B cell (primary cell): ENCODE measurements around the gene SLC9A9. TPM values are rescaled to one million over a fixed set of nuclear protein-coding genes. Genes with fewer than 3 reads are reported as not detected.

Source experiments
- ATAC-seq: fragments of 200-7000 bp; cut with Tn5 transposase; one replicate; pipeline ENCODE4 v1.10.0; 2021; ENCODE audit warnings: low read depth, mild to moderate bottlenecking, moderate number of reproducible peaks, moderate library complexity
- CTCF ChIA-PET: fragments of 350-600 bp; sonication (Branson Sonifier 250); formaldehyde crosslinking; loops from one replicate; lab custom pipeline; 2021; ENCODE audit warnings: antibody characterized with exemption, inconsistent platforms; lab: Charles Lee
- POLR2A ChIA-PET: fragments of 350-600 bp; sonication (Branson Sonifier 250); formaldehyde crosslinking; loops from one replicate; lab custom pipeline; 2021; ENCODE audit warnings: antibody characterized with exemption; lab: Charles Lee
- DNase-seq: peaks from one replicate; pipeline ENCODE4 v3.0.0; 2013
- H2AFZ ChIP-seq: 2 replicates; pipeline ENCODE4 v1.6.1; 2012; ENCODE audit warnings: mild to moderate bottlenecking, low read depth, low read length; ENCODE audit not compliant: insufficient read depth, poor library complexity, severe bottlenecking
- H3K27ac ChIP-seq, 2 donors: 1 replicate in 1 of 2; 2 replicates in 1 of 2; pipeline ENCODE4 v1.5.1; 2012 to 2013; ENCODE audit warnings: low read length in 2 of 2, mild to moderate bottlenecking in 2 of 2, moderate library complexity in 1 of 2
- H3K27me3 ChIP-seq, 4 experiments: fragments of 200-600 bp in 1 of 4; sonication (generic) in 1 of 4; replicated peaks in 1 of 4; 1 replicate in 2 of 4; 2 replicates in 2 of 4; pipeline versions ENCODE4 v1.6.1 to v1.7.0; 2013 to 2016; ENCODE audit warnings: low read length in 3 of 4, mild to moderate bottlenecking in 2 of 4, mixed read lengths in 1 of 4, moderate library complexity in 1 of 4; ENCODE audit not compliant: insufficient read depth in 4 of 4, control insufficient read depth in 3 of 4; ENCODE audit errors: control extremely low read depth in 1 of 4
- H3K36me3 ChIP-seq, 2 experiments: replicated peaks in 1 of 2; 1 replicate in 1 of 2; 2 replicates in 1 of 2; pipeline versions ENCODE4 v1.6.1 to v1.7.1; 2013; ENCODE audit warnings: low read length in 1 of 2; ENCODE audit not compliant: insufficient read depth in 2 of 2, control insufficient read depth in 1 of 2; ENCODE audit errors: control extremely low read depth in 1 of 2, extremely low read depth in 1 of 2
- H3K4me1 ChIP-seq, 2 donors: fragments of 200-600 bp in 1 of 2; sonication (generic) in 1 of 2; 1 replicate in 1 of 2; 2 replicates in 1 of 2; pipeline versions ENCODE4 v1.5.1 to v1.6.1; 2013 to 2017; ENCODE audit warnings: low read length in 2 of 2; ENCODE audit not compliant: control insufficient read depth in 2 of 2, insufficient read depth in 2 of 2
- H3K4me2 ChIP-seq: replicated peaks from 2 replicates; pipeline ENCODE3; 2012; ENCODE audit warnings: mild to moderate bottlenecking, low read depth, low read length; ENCODE audit not compliant: poor library complexity, severe bottlenecking
- H3K4me3 ChIP-seq, 5 experiments: fragments of 200-600 bp in 1 of 5; sonication (generic) in 1 of 5; 1 replicate in 3 of 5; 2 replicates in 2 of 5; pipeline versions ENCODE4 v1.5.1 to v1.7.0; 2011 to 2016; ENCODE audit warnings: low read length in 4 of 5, mild to moderate bottlenecking in 4 of 5, low read depth in 2 of 5, control low read depth in 1 of 5, moderate library complexity in 1 of 5; ENCODE audit not compliant: insufficient read depth in 1 of 5; ENCODE audit errors: control extremely low read depth in 1 of 5, extremely low read depth in 1 of 5
- H3K79me2 ChIP-seq: fragments of 200-600 bp; sonication (generic); one replicate; pipeline ENCODE4 v1.6.0; 2016; ENCODE audit warnings: low read length; ENCODE audit not compliant: control insufficient read depth, insufficient read depth
- H3K9ac ChIP-seq: fragments of 200-600 bp; sonication (generic); 2 replicates; pipeline ENCODE4 v1.6.1; 2017; ENCODE audit warnings: mild to moderate bottlenecking, low read length, moderate library complexity
- H3K9me3 ChIP-seq, 3 donors: one replicate each; pipeline versions ENCODE4 v1.6.1 to v1.7.1; 2013; ENCODE audit warnings: low read length in 2 of 3; ENCODE audit not compliant: control insufficient read depth in 2 of 3, insufficient read depth in 1 of 3; ENCODE audit errors: control extremely low read depth in 1 of 3
- H4K20me1 ChIP-seq: 2 replicates; pipeline ENCODE4 v1.6.0; 2012; ENCODE audit warnings: mild to moderate bottlenecking, low read length; ENCODE audit not compliant: insufficient read depth, control insufficient read depth, poor library complexity, severe bottlenecking
- H3K27ac Mint-ChIP-seq: one replicate; pipeline ENCODE4 v1.8.0; 2021; ENCODE audit warnings: mixed read lengths
- H3K27me3 Mint-ChIP-seq: one replicate; pipeline ENCODE4 v1.8.0; 2021; ENCODE audit warnings: mixed read lengths
- H3K4me1 Mint-ChIP-seq: one replicate; pipeline ENCODE4 v1.8.0; 2021; ENCODE audit warnings: mixed read lengths
- H3K4me3 Mint-ChIP-seq: one replicate; pipeline ENCODE4 v1.8.0; 2021; ENCODE audit warnings: mixed read lengths
- H3K9me3 Mint-ChIP-seq: one replicate; pipeline ENCODE4 v1.8.0; 2022; ENCODE audit warnings: mixed read lengths; ENCODE audit not compliant: insufficient read depth
- CTCF ChIP-seq: fragments of 200-600 bp; IDR thresholded peaks from one replicate; pipeline ENCODE4 v1.8.0; 2022; ENCODE audit warnings: antibody characterized with exemption, mild to moderate bottlenecking
- EZH2 ChIP-seq: IDR thresholded peaks from 2 replicates; pipeline ENCODE4 v1.6.1; 2012; ENCODE audit warnings: borderline replicate concordance, low read depth, mild to moderate bottlenecking, moderate library complexity, low read length; ENCODE audit not compliant: insufficient read depth, poor library complexity, severe bottlenecking
- intact Hi-C: fragments of 100-400 bp; cut with micrococcal nuclease; formaldehyde crosslinking; loops from one replicate; pipeline ENCODE4 v1.10.0; 2022
- polyA plus RNA-seq: library from polyadenylated mRNA; depleted of rRNA; stranded (reverse); fragments of >200 nt; gene quantifications from 2 replicates; pipeline ENCODE4 v1.2.3, GENCODE V29; 2012
- total RNA-seq, 2 donors: library from RNA; stranded (reverse); fragments of 120-200 nt in 1 of 2; gene quantifications; 1 replicate in 1 of 2; 2 replicates in 1 of 2; pipeline versions ENCODE4 v1.2.3 to v1.2.4, GENCODE V29; 2013 to 2022

The SLC9A9 gene
- total and polyA plus RNA-seq, 2 donors (not counting 1 experiment from before 2014, with no cell fraction given): 7.7 to 17.3 TPM

- H3K27ac Mint-ChIP-seq: no peak overlapping the region
- POLR2A ChIA-PET: no interaction called here
- H3K4me3 Mint-ChIP-seq: no peak overlapping the region
Measured at GRCh38 chr3:143256416-143256815, 591.9 kb downstream of the SLC9A9 start.

GRCh38 chr3:143255739-143256138 lies 592.5 kb downstream of the SLC9A9 start:
- Mint-ChIP-seq H3K9me3 (no peaks in the 10 kb centered on the region), H3K4me3 (no peak overlapping the region), H3K4me1 (no peaks in the 10 kb centered on the region), H3K27me3 (no peaks in the 10 kb centered on the region), H3K27ac (no peak overlapping the region)
- no peak overlapping the region for H3K4me3 ChIP-seq
- no peaks in the 10 kb centered on the region for H3K9me3 ChIP-seq
- no peaks in the 10 kb centered on the region for H4K20me1 ChIP-seq
- H3K79me2 ChIP-seq: no peaks in the 10 kb centered on the region
- H2AFZ ChIP-seq: no peak overlapping the region
- DNase-seq (no peak), ATAC-seq (no peak)
- ChIA-PET POLR2A (no interaction called here), CTCF (no interaction called here)
- no peaks in the 10 kb centered on the region for H3K36me3 ChIP-seq
- no peaks in the 10 kb centered on the region for H3K27me3 ChIP-seq
- H3K9ac ChIP-seq: no peak overlapping the region
- intact Hi-C loops: no loop called here
- H3K27ac ChIP-seq: no peak overlapping the region
- no peak overlapping the region for H3K4me2 ChIP-seq
- TF ChIP-seq EZH2: no peak
- TF ChIP-seq CTCF: no peak
- H3K4me1 ChIP-seq: no peaks in the 10 kb centered on the region

More at GRCh38 chr3:143256416-143256815, 591.9 kb downstream of the SLC9A9 start:
- no peak for TF ChIP-seq EZH2
- no peak for TF ChIP-seq CTCF
- no peaks in the 10 kb centered on the region for H4K20me1 ChIP-seq
- no peaks in the 10 kb centered on the region for H3K27me3 ChIP-seq
- H3K79me2 ChIP-seq: no peaks in the 10 kb centered on the region
- DNase-seq (no peak), ATAC-seq (no peak)
- no peak overlapping the region for H2AFZ ChIP-seq
- H3K9me3 ChIP-seq: no peaks in the 10 kb centered on the region
- intact Hi-C loops: no loop called here
- no peak overlapping the region for H3K27ac ChIP-seq
- no peak overlapping the region for H3K4me2 ChIP-seq
- no peak overlapping the region for H3K9ac ChIP-seq
- H3K36me3 ChIP-seq: no peaks in the 10 kb centered on the region
- CTCF ChIA-PET: interaction anchor here (0.6 kb wide), 1 partner anchor 68 kb away, joined by 4 read pairs; no protein-coding TSS in a partner anchor
- Mint-ChIP-seq H3K4me1 (no peaks in the 10 kb centered on the region), H3K27me3 (no peaks in the 10 kb centered on the region), H3K9me3 (no peaks in the 10 kb centered on the region)
- H3K4me1 ChIP-seq: no peaks in the 10 kb centered on the region
- no peak overlapping the region for H3K4me3 ChIP-seq
